ENCODE measurements around the gene GPR15. TPM values are rescaled to one million over a fixed set of nuclear protein-coding genes. Genes with fewer than 3 reads are reported as not detected.

The GPR15 gene
- total and polyA plus RNA-seq, 2 experiments from 2014 or later: not detected

GRCh38 chr3:98532275-98532637 lies 478 bp downstream of the GPR15 start:
- ATAC-seq: no peak
- no peaks in the 10 kb centered on the region for H3K79me2 ChIP-seq (replicated peaks; ENCODE audit: insufficient read depth)
- H3K4me1 ChIP-seq (ENCODE audit: insufficient read depth): no peaks in the 10 kb centered on the region

More at GRCh38 chr3:98532275-98532637, 478 bp downstream of the GPR15 start:
- H3K36me3 Mint-ChIP-seq (ENCODE audit: low read depth): no peaks in the 10 kb centered on the region
- no peak overlapping the region for H3K27ac Mint-ChIP-seq
- no peaks in the 10 kb centered on the region for H3K36me3 ChIP-seq (ENCODE audit: insufficient read depth)
- H4K20me1 ChIP-seq (replicated peaks; ENCODE audit: insufficient read depth): no peaks in the 10 kb centered on the region
- H3K9me2 ChIP-seq (ENCODE audit: insufficient read depth): no peaks in the 10 kb centered on the region
- no peak overlapping the region for H3K27ac ChIP-seq (ENCODE audit: low read depth)
- no peaks in the 10 kb centered on the region for H3K27me3 ChIP-seq (ENCODE audit: insufficient read depth)
- H3F3A ChIP-seq (replicated peaks; ENCODE audit: low read depth): no peaks in the 10 kb centered on the region
- peaks cover 2% of the 10 kb centered on the region for H3K27me3 Mint-ChIP-seq (ENCODE audit: insufficient read depth, low read depth, poor library complexity)
- H3K9me3 Mint-ChIP-seq: no peaks in the 10 kb centered on the region
- no peak overlapping the region for H3K4me3 ChIP-seq
- peaks cover 3% of the 10 kb centered on the region; the same call in 2 of the 3 replicates for H3K4me1 Mint-ChIP-seq
- no peak overlapping the region for H3K4me3 Mint-ChIP-seq
- DNase-seq (ENCODE audit: low spot score): no peak
- no peak overlapping the region for H3K4me2 ChIP-seq
- TF ChIP-seq CTCF (conservative IDR thresholded peaks at IDR 0.05; ENCODE audit: low read depth in 2 of 2) (no peak), ZNF331 (CRISPR knock-in tag; IDR thresholded peaks at IDR 0.05; ENCODE audit: low read depth) (no peak), NANOG (IDR thresholded peaks at IDR 0.05; ENCODE audit: borderline replicate concordance) (no peak), EZH2phosphoT487 (IDR thresholded peaks at IDR 0.05; ENCODE audit: unreplicated experiment) (no peak), POLR2AphosphoS5 (IDR thresholded peaks at IDR 0.05; ENCODE audit: low read depth) (no peak), ZNF462 (CRISPR knock-in tag; IDR thresholded peaks at IDR 0.05) (no peak), STAT1 (IDR thresholded peaks at IDR 0.05; ENCODE audit: unreplicated experiment) (no peak), CREB1 (CRISPR knock-in tag; IDR thresholded peaks at IDR 0.05; ENCODE audit: low read depth) (no peak), REST (IDR thresholded peaks at IDR 0.05; ENCODE audit: unreplicated experiment) (no peak), ETS1 (IDR thresholded peaks at IDR 0.05) (no peak), EZH2 (IDR thresholded peaks at IDR 0.05; ENCODE audit: low read depth, unreplicated experiment) (no peak), ZNF114 (CRISPR knock-in tag; IDR thresholded peaks at IDR 0.05) (no peak), JUNB (IDR thresholded peaks at IDR 0.05; ENCODE audit: unreplicated experiment) (no peak)
- H2AFZ ChIP-seq: peak overlapping the region; percentile 52; the same call in 1 of the 2 replicates
